H9 (cell line): ENCODE measurements around the gene ZBTB49. TPM values are rescaled to one million over a fixed set of nuclear protein-coding genes. Genes with fewer than 3 reads are reported as not detected.

Experiments
- DNase-seq: peaks from one replicate; pipeline ENCODE4 v3.0.0-alpha.2; 2017
- H2AFZ ChIP-seq: one replicate; pipeline ENCODE4 v1.6.1; 2013; ENCODE audit warnings: mild to moderate bottlenecking, low read length, control low read depth, moderate library complexity
- H2AK5ac ChIP-seq: 2 replicates; pipeline ENCODE4 v1.6.1; 2013; ENCODE audit warnings: low read length, control low read depth, mixed read lengths; ENCODE audit not compliant: insufficient read length
- H2BK120ac ChIP-seq: one replicate; pipeline ENCODE4 v1.6.1; 2013; ENCODE audit warnings: low read depth, mild to moderate bottlenecking, low read length, control low read depth, inconsistent platforms; ENCODE audit not compliant: poor library complexity, severe bottlenecking
- H2BK12ac ChIP-seq: 2 replicates; pipeline ENCODE4 v1.6.1; 2013; ENCODE audit warnings: low read length, control low read depth, mixed read lengths, low read depth; ENCODE audit not compliant: insufficient read length
- H2BK15ac ChIP-seq: 2 replicates; pipeline ENCODE4 v1.6.1; 2013; ENCODE audit warnings: low read depth, low read length, control low read depth
- H2BK20ac ChIP-seq: one replicate; pipeline ENCODE4 v1.6.1; 2013; ENCODE audit warnings: low read depth, mild to moderate bottlenecking, low read length, control low read depth, inconsistent platforms; ENCODE audit not compliant: poor library complexity, severe bottlenecking
- H2BK5ac ChIP-seq: 2 replicates; pipeline ENCODE4 v1.6.1; 2013; ENCODE audit warnings: low read length, control low read depth, mixed read lengths; ENCODE audit not compliant: insufficient read length
- H3K14ac ChIP-seq: 2 replicates; pipeline ENCODE4 v1.6.1; 2013; ENCODE audit warnings: low read length, control low read depth; ENCODE audit not compliant: insufficient read depth
- H3K18ac ChIP-seq: 2 replicates; pipeline ENCODE4 v1.6.1; 2013; ENCODE audit warnings: low read depth, mild to moderate bottlenecking, mixed read lengths, low read length, control low read depth; ENCODE audit not compliant: insufficient read length
- H3K23ac ChIP-seq: 2 replicates; pipeline ENCODE4 v1.6.1; 2013; ENCODE audit warnings: low read length, control low read depth, mixed read lengths, low read depth; ENCODE audit not compliant: insufficient read length
- H3K23me2 ChIP-seq: 2 replicates; pipeline ENCODE4 v1.6.1; 2013; ENCODE audit warnings: low read depth, mild to moderate bottlenecking, mixed read lengths, low read length, control low read depth; ENCODE audit not compliant: insufficient read length, poor library complexity, severe bottlenecking
- H3K27ac ChIP-seq: 2 replicates; pipeline ENCODE4 v1.5.1; 2013; ENCODE audit warnings: low read length, control low read depth, mixed read lengths, low read depth; ENCODE audit not compliant: insufficient read length
- H3K27me3 ChIP-seq: 2 replicates; pipeline ENCODE4 v1.6.1; 2013; ENCODE audit warnings: low read length, control low read depth, inconsistent platforms; ENCODE audit not compliant: insufficient read depth
- H3K4ac ChIP-seq: 2 replicates; pipeline ENCODE4 v1.6.1; 2013; ENCODE audit warnings: low read depth, mild to moderate bottlenecking, control low read depth, inconsistent platforms, low read length, moderate library complexity
- H3K4me1 ChIP-seq: 2 replicates; pipeline ENCODE4 v1.6.1; 2013; ENCODE audit warnings: low read length, control low read depth, inconsistent platforms; ENCODE audit not compliant: insufficient read depth
- H3K4me2 ChIP-seq: 2 replicates; pipeline ENCODE4 v1.6.1; 2013; ENCODE audit warnings: low read length, control low read depth, mixed read lengths; ENCODE audit not compliant: insufficient read length, insufficient read depth
- H3K56ac ChIP-seq: 2 replicates; pipeline ENCODE4 v1.6.1; 2013; ENCODE audit warnings: low read depth, mild to moderate bottlenecking, mixed read lengths, low read length, control low read depth; ENCODE audit not compliant: insufficient read length
- H3K79me1 ChIP-seq: 2 replicates; pipeline ENCODE4 v1.6.1; 2013; ENCODE audit warnings: low read depth, mild to moderate bottlenecking, moderate library complexity, low read length, control low read depth, inconsistent platforms; ENCODE audit not compliant: insufficient read depth, poor library complexity, severe bottlenecking
- H3K79me2 ChIP-seq: 2 replicates; pipeline ENCODE4 v1.6.1; 2013; ENCODE audit warnings: low read length, control low read depth, inconsistent platforms; ENCODE audit not compliant: insufficient read depth
- H3K9ac ChIP-seq: 2 replicates; pipeline ENCODE4 v1.6.1; 2013; ENCODE audit warnings: low read length, control low read depth, mixed read lengths; ENCODE audit not compliant: insufficient read length; ENCODE audit errors: extremely low read depth
- H3K9me3 ChIP-seq: one replicate; pipeline ENCODE4 v1.6.1; 2013; ENCODE audit warnings: low read depth, low read length, inconsistent platforms; ENCODE audit not compliant: control insufficient read depth
- H3T11ph ChIP-seq: one replicate; pipeline ENCODE4 v1.6.1; 2013; ENCODE audit warnings: mild to moderate bottlenecking, low read length, control low read depth, inconsistent platforms
- H4K20me1 ChIP-seq: one replicate; pipeline ENCODE4 v1.6.1; 2013; ENCODE audit not compliant: control insufficient read depth, insufficient read length, insufficient read depth
- H4K5ac ChIP-seq: 2 replicates; pipeline ENCODE4 v1.6.1; 2013; ENCODE audit warnings: low read depth, mild to moderate bottlenecking, mixed read lengths, low read length, control low read depth; ENCODE audit not compliant: insufficient read length
- H4K8ac ChIP-seq: replicated peaks from 2 replicates; pipeline ENCODE4 v1.6.1; 2013; ENCODE audit warnings: low read length, control low read depth, mixed read lengths, low read depth; ENCODE audit not compliant: insufficient read length
- H4K91ac ChIP-seq: 2 replicates; pipeline ENCODE4 v1.6.1; 2013; ENCODE audit warnings: low read depth, mild to moderate bottlenecking, moderate library complexity, mixed read lengths, low read length, control low read depth; ENCODE audit not compliant: insufficient read length
- H3K27ac Mint-ChIP-seq, 3 experiments: 2 replicates in 2 of 3; 3 replicates in 1 of 3; pipeline ENCODE4 v1.8.0; 2020 to 2021; ENCODE audit warnings: mixed read lengths in 3 of 3, mild to moderate bottlenecking in 1 of 3, moderate library complexity in 1 of 3
- H3K27me3 Mint-ChIP-seq: 2 replicates; pipeline ENCODE4 v1.8.0; 2021; ENCODE audit warnings: low read depth, mild to moderate bottlenecking, moderate library complexity, mixed read lengths
- H3K36me3 Mint-ChIP-seq, 3 experiments: 2 replicates in 2 of 3; 3 replicates in 1 of 3; pipeline ENCODE4 v1.8.0; 2020 to 2021; ENCODE audit warnings: low read depth in 3 of 3, mixed read lengths in 3 of 3; ENCODE audit not compliant: insufficient read depth in 1 of 3
- H3K4me1 Mint-ChIP-seq, 2 experiments: 2 replicates each; pipeline ENCODE4 v1.8.0; 2020; ENCODE audit warnings: mixed read lengths in 2 of 2
- H3K4me3 Mint-ChIP-seq, 2 experiments: 2 replicates in 1 of 2; 3 replicates in 1 of 2; pipeline ENCODE4 v1.8.0; 2020 to 2021; ENCODE audit warnings: mild to moderate bottlenecking in 2 of 2, mixed read lengths in 2 of 2, moderate library complexity in 1 of 2
- H3K9me3 Mint-ChIP-seq, 2 experiments: 2 replicates in 1 of 2; 3 replicates in 1 of 2; pipeline ENCODE4 v1.8.0; 2020; ENCODE audit warnings: mild to moderate bottlenecking in 2 of 2, mixed read lengths in 2 of 2, moderate library complexity in 1 of 2
- WGBS: extraction: QIAGEN DNeasy Blood & Tissue Kit; methylation state at CpG from one replicate; pipeline ENCODE4 v1.1.7; 2013; ENCODE audit warnings: missing lambda C conversion rate, low lambda C conversion rate, mixed read lengths; ENCODE audit not compliant: insufficient read length; ENCODE audit errors: extremely low coverage; 5-methylcytosine and 5-hydroxymethylcytosine counted together
- total RNA-seq: library from RNA; stranded (reverse); gene quantifications from 2 replicates; pipeline ENCODE4 v1.2.1, GENCODE V29; 2021
- TF ChIP-seq, protein P1 (sequence below): fragments of 200-600 bp; sonication (generic); conservative IDR thresholded peaks from 3 replicates; pipeline ENCODE4 v1.8.0; 2021; ENCODE audit warnings: antibody characterized with exemption, mild to moderate bottlenecking

Gene ZBTB49
- total RNA-seq, 1 experiment from 2014 or later: 8.7 TPM

DNA sequence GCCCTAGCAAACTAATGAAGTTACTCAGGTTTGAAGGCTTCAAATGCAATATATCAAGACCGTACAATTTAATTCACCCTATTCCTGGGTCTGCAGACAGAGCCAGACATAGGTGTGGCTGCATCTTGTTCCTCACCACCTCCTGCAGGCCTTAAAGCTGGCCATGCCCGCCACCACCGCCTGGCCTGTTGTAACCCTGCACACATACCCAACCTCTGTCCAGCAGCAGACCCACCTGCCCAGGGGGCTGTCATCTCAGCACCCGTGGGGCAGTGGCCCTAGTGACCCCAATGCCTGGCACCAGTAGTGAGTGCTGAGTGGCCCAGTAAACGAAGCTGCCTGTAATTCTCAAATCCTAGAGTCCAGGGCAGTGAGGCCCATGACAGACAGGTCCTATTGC, 40.7 kb downstream of the ZBTB49 start:
- no peak overlapping the region for H4K5ac ChIP-seq
- no peaks in the 10 kb centered on the region for H3K79me2 ChIP-seq
- no peak overlapping the region for H2BK12ac ChIP-seq
- no peak overlapping the region for H2BK120ac ChIP-seq
- H3K27me3 ChIP-seq: no peaks in the 10 kb centered on the region
- no peak overlapping the region for H3K4me2 ChIP-seq
- no peak overlapping the region for H3K27ac ChIP-seq
- no peak overlapping the region for H3T11ph ChIP-seq
- H4K8ac ChIP-seq: no peak overlapping the region
- H3K79me1 ChIP-seq: no peaks in the 10 kb centered on the region
- no peak overlapping the region for H3K23ac ChIP-seq
- peaks cover 0 to 2% of the 10 kb centered on the region in 2 experiments; a peak in 2 of 5 replicates for H3K9me3 Mint-ChIP-seq
- no peak overlapping the region for H2AK5ac ChIP-seq
- H3K56ac ChIP-seq: no peak overlapping the region
- no peaks in the 10 kb centered on the region for H3K23me2 ChIP-seq
- WGBS: no CpG with 5 or more reads among the region's 5 CpGs
- H2AFZ ChIP-seq: no peak overlapping the region
- peaks cover 12% of the 10 kb centered on the region for H3K27me3 Mint-ChIP-seq
- H3K27ac Mint-ChIP-seq: no peak overlapping the region
- TF ChIP-seq, protein P1, sequence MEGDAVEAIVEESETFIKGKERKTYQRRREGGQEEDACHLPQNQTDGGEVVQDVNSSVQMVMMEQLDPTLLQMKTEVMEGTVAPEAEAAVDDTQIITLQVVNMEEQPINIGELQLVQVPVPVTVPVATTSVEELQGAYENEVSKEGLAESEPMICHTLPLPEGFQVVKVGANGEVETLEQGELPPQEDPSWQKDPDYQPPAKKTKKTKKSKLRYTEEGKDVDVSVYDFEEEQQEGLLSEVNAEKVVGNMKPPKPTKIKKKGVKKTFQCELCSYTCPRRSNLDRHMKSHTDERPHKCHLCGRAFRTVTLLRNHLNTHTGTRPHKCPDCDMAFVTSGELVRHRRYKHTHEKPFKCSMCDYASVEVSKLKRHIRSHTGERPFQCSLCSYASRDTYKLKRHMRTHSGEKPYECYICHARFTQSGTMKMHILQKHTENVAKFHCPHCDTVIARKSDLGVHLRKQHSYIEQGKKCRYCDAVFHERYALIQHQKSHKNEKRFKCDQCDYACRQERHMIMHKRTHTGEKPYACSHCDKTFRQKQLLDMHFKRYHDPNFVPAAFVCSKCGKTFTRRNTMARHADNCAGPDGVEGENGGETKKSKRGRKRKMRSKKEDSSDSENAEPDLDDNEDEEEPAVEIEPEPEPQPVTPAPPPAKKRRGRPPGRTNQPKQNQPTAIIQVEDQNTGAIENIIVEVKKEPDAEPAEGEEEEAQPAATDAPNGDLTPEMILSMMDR: no peak
- H3K18ac ChIP-seq: no peak overlapping the region
- no peak overlapping the region for H3K4me3 Mint-ChIP-seq
- no peak overlapping the region for H4K91ac ChIP-seq
- no peak overlapping the region for H3K14ac ChIP-seq
- H3K9me3 ChIP-seq: no peaks in the 10 kb centered on the region
- H3K9ac ChIP-seq: no peak overlapping the region
- H3K4me1 Mint-ChIP-seq: peaks cover 2 to 5% of the 10 kb centered on the region in 2 experiments
- no peak overlapping the region for H2BK15ac ChIP-seq
- H3K4me1 ChIP-seq: no peaks in the 10 kb centered on the region
- DNase-seq: no peak
- H2BK20ac ChIP-seq: no peak overlapping the region
- no peak overlapping the region for H3K4ac ChIP-seq
- H2BK5ac ChIP-seq: no peak overlapping the region
- peaks cover 0 to 2% (median 0%) of the 10 kb centered on the region in 3 experiments; a peak in 2 of 7 replicates for H3K36me3 Mint-ChIP-seq
- H4K20me1 ChIP-seq: no peaks in the 10 kb centered on the region
